HCT116 (cell line): ENCODE results near the gene EYA3. TPM values are rescaled to one million over a fixed set of nuclear protein-coding genes. Genes with fewer than 3 reads are reported as not detected.

Experiments used
- ATAC-seq: fragments of 200-7000 bp; cut with Tn5 transposase; 2 replicates; pipeline ENCODE4 v1.9.1; 2020; ENCODE audit warnings: mild to moderate bottlenecking, moderate library complexity
- BruUV-seq: library from RNA; stranded (reverse); fragments of 400-500 nt; replicated peaks from 2 replicates; lab custom pipeline; 2021; lab: Mats Ljungman, UMichigan
- CTCF ChIA-PET: fragments of 300-600 bp; sonication (Branson Sonifier 250); formaldehyde crosslinking; loops from one replicate; lab custom pipeline; 2021; ENCODE audit warnings: antibody characterized with exemption; lab: Charles Lee
- POLR2A ChIA-PET: fragments of 300-600, 350-600 bp; sonication (Branson Sonifier 250); formaldehyde crosslinking; loops from one replicate; lab custom pipeline; 2021; ENCODE audit warnings: antibody characterized with exemption; lab: Charles Lee
- RAD21 ChIA-PET, 2 experiments: fragments of 300-600 bp; sonication (Branson Sonifier 250); formaldehyde crosslinking; loops; one replicate each; lab custom pipeline; 2023; ENCODE audit warnings: low total read pairs in 2 of 2; ENCODE audit not compliant: uncharacterized antibody in 2 of 2, unreplicated experiment in 2 of 2, low non-redundant PET in 1 of 2; lab: Charles Lee
- DNase-seq: peaks from one replicate; pipeline ENCODE4 v3.0.0-alpha.2; 2010; ENCODE audit warnings: low read depth, low spot score
- H2AFZ ChIP-seq: fragments of 200-600 bp; shearing (Covaris generic), sonication (generic); 2 replicates; pipeline ENCODE4 v1.6.1; 2017; ENCODE audit warnings: low read depth, mixed run types, mixed read lengths, antibody characterized with exemption, low read length; ENCODE audit not compliant: poor library complexity, severe bottlenecking
- H3K27ac ChIP-seq: 2 replicates; pipeline ENCODE4 v1.5.1; 2012; ENCODE audit warnings: low read depth, low read length
- H3K27me3 ChIP-seq: fragments of 200-600 bp; sonication (generic); 2 replicates; pipeline ENCODE4 v1.6.1; 2016; ENCODE audit warnings: mixed run types, low read length, mixed read lengths; ENCODE audit not compliant: insufficient read depth
- H3K36me3 ChIP-seq, 2 experiments: fragments of 200-500 bp in 1 of 2; fragments of 200-600 bp in 1 of 2; sonication (Bioruptor generic) in 1 of 2; sonication (generic) in 1 of 2; 2 replicates each; pipeline versions ENCODE4 v1.5.1 to v1.6.1; 2014 to 2016; ENCODE audit warnings: low read length in 2 of 2, inconsistent platforms in 1 of 2, mixed read lengths in 1 of 2, mixed run types in 1 of 2; ENCODE audit not compliant: insufficient read depth in 2 of 2, control insufficient read depth in 1 of 2
- H3K4me1 ChIP-seq, 2 experiments: fragments of 200-600 bp in 1 of 2; sonication (generic) in 1 of 2; 2 replicates each; pipeline versions ENCODE4 v1.5.1 to v1.6.1; 2012 to 2017; ENCODE audit warnings: low read length in 2 of 2, inconsistent platforms in 1 of 2, mild to moderate bottlenecking in 1 of 2, mixed read lengths in 1 of 2, mixed run types in 1 of 2, moderate library complexity in 1 of 2; ENCODE audit not compliant: insufficient read depth in 2 of 2, control insufficient read depth in 1 of 2
- H3K4me2 ChIP-seq: fragments of 200-600 bp; sonication (generic); 2 replicates; pipeline ENCODE4 v1.6.1; 2017; ENCODE audit warnings: mixed run types, low read length, mixed read lengths
- H3K4me3 ChIP-seq, 2 experiments: fragments of 200-600 bp in 1 of 2; sonication (generic) in 1 of 2; replicated peaks in 1 of 2; 2 replicates each; pipeline ENCODE4 v1.5.1; 2011 to 2016; ENCODE audit warnings: low read length in 2 of 2, control low read depth in 1 of 2, low read depth in 1 of 2, mild to moderate bottlenecking in 1 of 2, mixed read lengths in 1 of 2, mixed run types in 1 of 2
- H3K79me2 ChIP-seq: fragments of 200-600 bp; sonication (generic); 2 replicates; pipeline ENCODE4 v1.6.1; 2017; ENCODE audit warnings: mild to moderate bottlenecking, mixed run types, low read length, moderate library complexity, mixed read lengths; ENCODE audit not compliant: insufficient read depth
- H3K9ac ChIP-seq: fragments of 200-600 bp; sonication (generic); 2 replicates; pipeline ENCODE4 v1.6.1; 2016; ENCODE audit warnings: low read length, mixed read lengths
- H3K9me2 ChIP-seq: fragments of 200-600 bp; sonication (generic), shearing (Covaris generic); 2 replicates; pipeline ENCODE4 v1.6.1; 2017; ENCODE audit warnings: mixed run types, mild to moderate bottlenecking, moderate library complexity; ENCODE audit not compliant: insufficient read depth
- H3K9me3 ChIP-seq, 2 experiments: fragments of 200-500 bp in 1 of 2; fragments of 200-600 bp in 1 of 2; sonication (Bioruptor generic) in 1 of 2; sonication (generic) in 1 of 2; 2 replicates each; pipeline ENCODE4 v1.6.1; 2014 to 2017; ENCODE audit warnings: low read length in 2 of 2, mixed read lengths in 2 of 2, inconsistent platforms in 1 of 2, low read depth in 1 of 2, mild to moderate bottlenecking in 1 of 2, mixed run types in 1 of 2, moderate library complexity in 1 of 2; ENCODE audit not compliant: control insufficient read depth in 1 of 2, insufficient read depth in 1 of 2
- H4K20me1 ChIP-seq: fragments of 200-600 bp; sonication (generic), shearing (Covaris generic); 2 replicates; pipeline ENCODE4 v1.6.1; 2017; ENCODE audit warnings: mixed run types, mild to moderate bottlenecking, moderate library complexity; ENCODE audit not compliant: insufficient read depth
- CEBPB ChIP-seq: IDR thresholded peaks from 2 replicates; pipeline ENCODE4 v1.6.1; 2012; ENCODE audit warnings: low read depth
- EGR1 ChIP-seq: IDR thresholded peaks from 2 replicates; pipeline ENCODE4 v1.6.1; 2012; ENCODE audit warnings: low read depth
- EZH2phosphoT487 ChIP-seq: fragments of 200-600 bp; IDR thresholded peaks from 2 replicates; pipeline ENCODE4 v1.6.1; 2018; ENCODE audit warnings: antibody characterized with exemption, borderline replicate concordance
- FOSL1 ChIP-seq: IDR thresholded peaks from 2 replicates; pipeline ENCODE4 v1.6.1; 2012; ENCODE audit warnings: low read depth
- POLR2AphosphoS5 ChIP-seq: IDR thresholded peaks from 2 replicates; pipeline ENCODE4 v1.6.1; 2011; ENCODE audit warnings: mild to moderate bottlenecking, low read depth, low read length, moderate library complexity
- RAD21 ChIP-seq: IDR thresholded peaks from 2 replicates; pipeline ENCODE4 v1.6.1; 2012; ENCODE audit warnings: low read depth, mild to moderate bottlenecking
- REST ChIP-seq: IDR thresholded peaks from 2 replicates; pipeline ENCODE4 v1.6.1; 2012; ENCODE audit warnings: low read depth
- SRF ChIP-seq: IDR thresholded peaks from 2 replicates; pipeline ENCODE4 v1.6.1; 2012; ENCODE audit warnings: low read depth
- ZFX ChIP-seq: fragments of 450-650 bp; IDR thresholded peaks from 2 replicates; pipeline ENCODE4 v1.6.1; 2017
- intact Hi-C: fragments of 100-400 bp; cut with micrococcal nuclease; formaldehyde crosslinking; loops from 2 replicates; pipeline ENCODE4 v1.10.0; 2022
- total RNA-seq: library from RNA; stranded (reverse); gene quantifications from one replicate; pipeline ENCODE4 v1.2.1, GENCODE V29; 2021; ENCODE audit not compliant: unreplicated experiment
- TF ChIP-seq, protein P1 (sequence below), 3 experiments: fragments of 200-600 bp in 1 of 3; sonication (generic) in 1 of 3; IDR thresholded peaks in 2 of 3; conservative IDR thresholded peaks in 1 of 3; 2 replicates each; pipeline ENCODE4 v1.5.1; 2012 to 2017; ENCODE audit warnings: low read depth in 2 of 3, low read length in 2 of 3, antibody characterized with exemption in 1 of 3, borderline replicate concordance in 1 of 3, control low read depth in 1 of 3, mild to moderate bottlenecking in 1 of 3, mixed read lengths in 1 of 3, mixed run types in 1 of 3, moderate library complexity in 1 of 3; ENCODE audit not compliant: insufficient read depth in 1 of 3

EYA3 gene
- total RNA-seq, 1 experiment from 2014 or later, result 25.9 TPM

DNA sequence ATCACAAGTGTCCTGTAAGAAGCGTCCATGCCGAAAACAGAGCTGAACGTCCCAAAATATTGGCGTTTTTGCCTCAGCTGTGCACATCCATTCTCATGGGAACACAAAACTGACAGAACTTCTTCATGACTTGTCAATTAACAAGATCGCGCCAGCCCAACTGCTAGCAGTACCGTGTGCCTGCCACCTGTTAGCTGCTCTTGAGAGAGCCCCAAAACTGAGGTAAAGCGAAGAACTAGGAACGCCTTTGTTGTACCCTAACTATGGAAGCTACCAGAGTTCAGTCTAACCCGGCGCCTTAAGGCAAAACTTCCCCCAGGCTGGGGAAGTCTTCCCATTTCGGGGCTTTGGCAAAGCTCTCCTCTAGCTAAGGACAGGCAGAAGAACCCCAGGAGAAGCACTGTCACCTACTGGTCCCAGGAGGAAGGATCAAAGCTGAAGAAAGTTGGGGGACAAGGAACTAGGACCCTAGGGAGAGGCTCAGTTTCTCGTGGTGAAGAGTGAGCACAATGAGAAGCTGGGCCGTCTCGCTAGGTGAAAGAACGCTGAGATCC is 719 bp downstream of the EYA3 start:
- CTCF ChIA-PET, result interaction anchor here (1.2 to 6.5 kb wide), 2 partner anchors 10 to 122 kb away, joined by 5 to 103 read pairs; no protein-coding TSS in a partner anchor
- Histone ChIP-seq H3K4me2 (peak overlapping the region; percentile 77), H3K36me3 (no peaks in the 10 kb centered on the region), H3K79me2 (peaks cover 54% of the 10 kb centered on the region)
- peak; percentile 4; the same call in 1 of the 2 replicates for ATAC-seq
- TF ChIP-seq ZFX (no peak), SRF (no peak), EZH2phosphoT487 (no peak), EGR1 (no peak), REST (no peak), RAD21 (peak; percentile 18; the same call in 1 of the 2 replicates), CEBPB (no peak), POLR2AphosphoS5 (no peak), FOSL1 (no peak)
- TF ChIP-seq, protein P1, sequence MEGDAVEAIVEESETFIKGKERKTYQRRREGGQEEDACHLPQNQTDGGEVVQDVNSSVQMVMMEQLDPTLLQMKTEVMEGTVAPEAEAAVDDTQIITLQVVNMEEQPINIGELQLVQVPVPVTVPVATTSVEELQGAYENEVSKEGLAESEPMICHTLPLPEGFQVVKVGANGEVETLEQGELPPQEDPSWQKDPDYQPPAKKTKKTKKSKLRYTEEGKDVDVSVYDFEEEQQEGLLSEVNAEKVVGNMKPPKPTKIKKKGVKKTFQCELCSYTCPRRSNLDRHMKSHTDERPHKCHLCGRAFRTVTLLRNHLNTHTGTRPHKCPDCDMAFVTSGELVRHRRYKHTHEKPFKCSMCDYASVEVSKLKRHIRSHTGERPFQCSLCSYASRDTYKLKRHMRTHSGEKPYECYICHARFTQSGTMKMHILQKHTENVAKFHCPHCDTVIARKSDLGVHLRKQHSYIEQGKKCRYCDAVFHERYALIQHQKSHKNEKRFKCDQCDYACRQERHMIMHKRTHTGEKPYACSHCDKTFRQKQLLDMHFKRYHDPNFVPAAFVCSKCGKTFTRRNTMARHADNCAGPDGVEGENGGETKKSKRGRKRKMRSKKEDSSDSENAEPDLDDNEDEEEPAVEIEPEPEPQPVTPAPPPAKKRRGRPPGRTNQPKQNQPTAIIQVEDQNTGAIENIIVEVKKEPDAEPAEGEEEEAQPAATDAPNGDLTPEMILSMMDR (IDR thresholded peaks at IDR 0.05 in 2 of 3, conservative IDR thresholded peaks at IDR 0.05 in 1 of 3; ENCODE audit: borderline replicate concordance in 1 of 3, insufficient read depth in 1 of 3, low read depth in 2 of 3, low read length in 2 of 3), result peak in 2 of 3 experiments; percentile 8 to 20; a peak in 2 of 6 replicates
- TF ChIP-seq, all 23 proteins: peak for 2
- H2AFZ ChIP-seq, result no peak overlapping the region
- RAD21 ChIA-PET, result no interaction called here
- peaks cover 4 to 18% of the 10 kb centered on the region in 2 experiments; a peak in 3 of 4 replicates for H3K4me1 ChIP-seq
- H3K9me2 ChIP-seq, result no peaks in the 10 kb centered on the region
- no peaks in the 10 kb centered on the region for H3K27me3 ChIP-seq
- H3K9me3 ChIP-seq, result no peaks in the 10 kb centered on the region
- H4K20me1 ChIP-seq, result no peaks in the 10 kb centered on the region
- POLR2A ChIA-PET, result interaction anchor here (1.1 to 1.3 kb wide), 2 partner anchors 17 to 125 kb away, joined by 5 read pairs; no protein-coding TSS in a partner anchor
- no TSS peak for BruUV-seq
- peak overlapping the region; percentile 81 for H3K9ac ChIP-seq
- H3K4me3 ChIP-seq, result peak overlapping the region; percentile 87 to 97
- intact Hi-C loops, result no loop called here
- peak overlapping the region; percentile 71 for H3K27ac ChIP-seq
- DNase-seq, result no peak
